H9 (cell line): ENCODE data around the gene ZNF37A. TPM values are rescaled to one million over a fixed set of nuclear protein-coding genes. Genes with fewer than 3 reads are reported as not detected.

Experiments
- DNase-seq: peaks from one replicate; pipeline ENCODE4 v3.0.0-alpha.2; 2017
- H2AFZ ChIP-seq: one replicate; pipeline ENCODE4 v1.6.1; 2013; ENCODE audit warnings: mild to moderate bottlenecking, low read length, control low read depth, moderate library complexity
- H2AK5ac ChIP-seq: 2 replicates; pipeline ENCODE4 v1.6.1; 2013; ENCODE audit warnings: low read length, control low read depth, mixed read lengths; ENCODE audit not compliant: insufficient read length
- H2BK120ac ChIP-seq: one replicate; pipeline ENCODE4 v1.6.1; 2013; ENCODE audit warnings: low read depth, mild to moderate bottlenecking, low read length, control low read depth, inconsistent platforms; ENCODE audit not compliant: poor library complexity, severe bottlenecking
- H2BK12ac ChIP-seq: 2 replicates; pipeline ENCODE4 v1.6.1; 2013; ENCODE audit warnings: low read length, control low read depth, mixed read lengths, low read depth; ENCODE audit not compliant: insufficient read length
- H2BK15ac ChIP-seq: 2 replicates; pipeline ENCODE4 v1.6.1; 2013; ENCODE audit warnings: low read depth, low read length, control low read depth
- H2BK20ac ChIP-seq: one replicate; pipeline ENCODE4 v1.6.1; 2013; ENCODE audit warnings: low read depth, mild to moderate bottlenecking, low read length, control low read depth, inconsistent platforms; ENCODE audit not compliant: poor library complexity, severe bottlenecking
- H2BK5ac ChIP-seq: 2 replicates; pipeline ENCODE4 v1.6.1; 2013; ENCODE audit warnings: low read length, control low read depth, mixed read lengths; ENCODE audit not compliant: insufficient read length
- H3K14ac ChIP-seq: 2 replicates; pipeline ENCODE4 v1.6.1; 2013; ENCODE audit warnings: low read length, control low read depth; ENCODE audit not compliant: insufficient read depth
- H3K18ac ChIP-seq: 2 replicates; pipeline ENCODE4 v1.6.1; 2013; ENCODE audit warnings: low read depth, mild to moderate bottlenecking, mixed read lengths, low read length, control low read depth; ENCODE audit not compliant: insufficient read length
- H3K23ac ChIP-seq: 2 replicates; pipeline ENCODE4 v1.6.1; 2013; ENCODE audit warnings: low read length, control low read depth, mixed read lengths, low read depth; ENCODE audit not compliant: insufficient read length
- H3K23me2 ChIP-seq: 2 replicates; pipeline ENCODE4 v1.6.1; 2013; ENCODE audit warnings: low read depth, mild to moderate bottlenecking, mixed read lengths, low read length, control low read depth; ENCODE audit not compliant: insufficient read length, poor library complexity, severe bottlenecking
- H3K27ac ChIP-seq: 2 replicates; pipeline ENCODE4 v1.5.1; 2013; ENCODE audit warnings: low read length, control low read depth, mixed read lengths, low read depth; ENCODE audit not compliant: insufficient read length
- H3K27me3 ChIP-seq: 2 replicates; pipeline ENCODE4 v1.6.1; 2013; ENCODE audit warnings: low read length, control low read depth, inconsistent platforms; ENCODE audit not compliant: insufficient read depth
- H3K4ac ChIP-seq: 2 replicates; pipeline ENCODE4 v1.6.1; 2013; ENCODE audit warnings: low read depth, mild to moderate bottlenecking, control low read depth, inconsistent platforms, low read length, moderate library complexity
- H3K4me1 ChIP-seq: 2 replicates; pipeline ENCODE4 v1.6.1; 2013; ENCODE audit warnings: low read length, control low read depth, inconsistent platforms; ENCODE audit not compliant: insufficient read depth
- H3K4me2 ChIP-seq: 2 replicates; pipeline ENCODE4 v1.6.1; 2013; ENCODE audit warnings: low read length, control low read depth, mixed read lengths; ENCODE audit not compliant: insufficient read length, insufficient read depth
- H3K56ac ChIP-seq: 2 replicates; pipeline ENCODE4 v1.6.1; 2013; ENCODE audit warnings: low read depth, mild to moderate bottlenecking, mixed read lengths, low read length, control low read depth; ENCODE audit not compliant: insufficient read length
- H3K79me1 ChIP-seq: 2 replicates; pipeline ENCODE4 v1.6.1; 2013; ENCODE audit warnings: low read depth, mild to moderate bottlenecking, moderate library complexity, low read length, control low read depth, inconsistent platforms; ENCODE audit not compliant: insufficient read depth, poor library complexity, severe bottlenecking
- H3K79me2 ChIP-seq: 2 replicates; pipeline ENCODE4 v1.6.1; 2013; ENCODE audit warnings: low read length, control low read depth, inconsistent platforms; ENCODE audit not compliant: insufficient read depth
- H3K9ac ChIP-seq: 2 replicates; pipeline ENCODE4 v1.6.1; 2013; ENCODE audit warnings: low read length, control low read depth, mixed read lengths; ENCODE audit not compliant: insufficient read length; ENCODE audit errors: extremely low read depth
- H3K9me3 ChIP-seq: one replicate; pipeline ENCODE4 v1.6.1; 2013; ENCODE audit warnings: low read depth, low read length, inconsistent platforms; ENCODE audit not compliant: control insufficient read depth
- H3T11ph ChIP-seq: one replicate; pipeline ENCODE4 v1.6.1; 2013; ENCODE audit warnings: mild to moderate bottlenecking, low read length, control low read depth, inconsistent platforms
- H4K20me1 ChIP-seq: one replicate; pipeline ENCODE4 v1.6.1; 2013; ENCODE audit not compliant: control insufficient read depth, insufficient read length, insufficient read depth
- H4K5ac ChIP-seq: 2 replicates; pipeline ENCODE4 v1.6.1; 2013; ENCODE audit warnings: low read depth, mild to moderate bottlenecking, mixed read lengths, low read length, control low read depth; ENCODE audit not compliant: insufficient read length
- H4K8ac ChIP-seq: replicated peaks from 2 replicates; pipeline ENCODE4 v1.6.1; 2013; ENCODE audit warnings: low read length, control low read depth, mixed read lengths, low read depth; ENCODE audit not compliant: insufficient read length
- H4K91ac ChIP-seq: 2 replicates; pipeline ENCODE4 v1.6.1; 2013; ENCODE audit warnings: low read depth, mild to moderate bottlenecking, moderate library complexity, mixed read lengths, low read length, control low read depth; ENCODE audit not compliant: insufficient read length
- H3K27ac Mint-ChIP-seq, 3 experiments: 2 replicates in 2 of 3; 3 replicates in 1 of 3; pipeline ENCODE4 v1.8.0; 2020 to 2021; ENCODE audit warnings: mixed read lengths in 3 of 3, mild to moderate bottlenecking in 1 of 3, moderate library complexity in 1 of 3
- H3K27me3 Mint-ChIP-seq: 2 replicates; pipeline ENCODE4 v1.8.0; 2021; ENCODE audit warnings: low read depth, mild to moderate bottlenecking, moderate library complexity, mixed read lengths
- H3K36me3 Mint-ChIP-seq, 3 experiments: 2 replicates in 2 of 3; 3 replicates in 1 of 3; pipeline ENCODE4 v1.8.0; 2020 to 2021; ENCODE audit warnings: low read depth in 3 of 3, mixed read lengths in 3 of 3; ENCODE audit not compliant: insufficient read depth in 1 of 3
- H3K4me1 Mint-ChIP-seq, 2 experiments: 2 replicates each; pipeline ENCODE4 v1.8.0; 2020; ENCODE audit warnings: mixed read lengths in 2 of 2
- H3K4me3 Mint-ChIP-seq, 2 experiments: 2 replicates in 1 of 2; 3 replicates in 1 of 2; pipeline ENCODE4 v1.8.0; 2020 to 2021; ENCODE audit warnings: mild to moderate bottlenecking in 2 of 2, mixed read lengths in 2 of 2, moderate library complexity in 1 of 2
- H3K9me3 Mint-ChIP-seq, 2 experiments: 2 replicates in 1 of 2; 3 replicates in 1 of 2; pipeline ENCODE4 v1.8.0; 2020; ENCODE audit warnings: mild to moderate bottlenecking in 2 of 2, mixed read lengths in 2 of 2, moderate library complexity in 1 of 2
- WGBS: extraction: QIAGEN DNeasy Blood & Tissue Kit; methylation state at CpG from one replicate; pipeline ENCODE4 v1.1.7; 2013; ENCODE audit warnings: missing lambda C conversion rate, low lambda C conversion rate, mixed read lengths; ENCODE audit not compliant: insufficient read length; ENCODE audit errors: extremely low coverage; 5-methylcytosine and 5-hydroxymethylcytosine counted together
- total RNA-seq: library from RNA; stranded (reverse); gene quantifications from 2 replicates; pipeline ENCODE4 v1.2.1, GENCODE V29; 2021
- TF ChIP-seq, protein P1 (sequence below): fragments of 200-600 bp; sonication (generic); conservative IDR thresholded peaks from 3 replicates; pipeline ENCODE4 v1.8.0; 2021; ENCODE audit warnings: antibody characterized with exemption, mild to moderate bottlenecking

The ZNF37A gene
- total RNA-seq, 1 experiment from 2014 or later: 9.5 TPM

DNA sequence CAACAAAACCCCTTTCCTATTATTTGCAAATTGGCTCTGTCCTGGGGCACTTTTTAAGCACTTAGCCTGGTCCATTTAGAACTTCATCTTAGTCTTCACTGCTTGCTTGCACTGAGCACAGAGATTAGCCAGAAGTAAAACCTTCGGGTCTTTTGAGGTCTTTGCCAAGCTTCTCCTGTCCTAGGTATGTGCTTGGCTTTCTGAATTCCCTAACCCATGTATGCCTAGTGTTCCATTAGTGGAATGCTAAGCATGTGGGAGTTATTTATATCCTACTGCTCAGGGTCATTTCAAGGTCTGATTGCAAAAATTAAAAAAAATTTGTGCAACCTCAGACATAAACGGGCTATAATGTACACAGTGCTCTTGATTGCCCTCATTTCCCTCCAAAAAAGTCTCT lies 18.0 kb downstream of the ZNF37A start:
- Histone ChIP-seq H3K4ac (no peak overlapping the region), H4K8ac (no peak overlapping the region), H3K9me3 (peaks cover 46% of the 10 kb centered on the region), H2BK120ac (no peak overlapping the region), H2BK5ac (no peak overlapping the region), H3K79me2 (no peaks in the 10 kb centered on the region), H2BK12ac (no peak overlapping the region), H2AFZ (no peak overlapping the region), H3K4me2 (no peak overlapping the region), H3K18ac (no peak overlapping the region), H4K20me1 (no peaks in the 10 kb centered on the region), H4K91ac (no peak overlapping the region), H3K27ac (no peak overlapping the region), H3K23me2 (no peaks in the 10 kb centered on the region), H4K5ac (no peak overlapping the region), H3K23ac (no peak overlapping the region), H3T11ph (no peak overlapping the region), H3K27me3 (no peaks in the 10 kb centered on the region), H3K9ac (no peak overlapping the region), H3K4me1 (no peaks in the 10 kb centered on the region), H3K79me1 (no peaks in the 10 kb centered on the region), H3K14ac (no peak overlapping the region), H2AK5ac (no peak overlapping the region), H2BK15ac (no peak overlapping the region), H3K56ac (no peak overlapping the region), H2BK20ac (no peak overlapping the region)
- Mint-ChIP-seq H3K27ac (no peak overlapping the region), H3K27me3 (no peaks in the 10 kb centered on the region; the same call in 1 of the 2 replicates), H3K4me3 (no peak overlapping the region), H3K4me1 (no peaks in the 10 kb centered on the region), H3K36me3 (peaks cover 43 to 65% (median 50%) of the 10 kb centered on the region in 3 experiments), H3K9me3 (peaks cover 90 to 95% of the 10 kb centered on the region in 2 experiments)
- TF ChIP-seq, protein P1, sequence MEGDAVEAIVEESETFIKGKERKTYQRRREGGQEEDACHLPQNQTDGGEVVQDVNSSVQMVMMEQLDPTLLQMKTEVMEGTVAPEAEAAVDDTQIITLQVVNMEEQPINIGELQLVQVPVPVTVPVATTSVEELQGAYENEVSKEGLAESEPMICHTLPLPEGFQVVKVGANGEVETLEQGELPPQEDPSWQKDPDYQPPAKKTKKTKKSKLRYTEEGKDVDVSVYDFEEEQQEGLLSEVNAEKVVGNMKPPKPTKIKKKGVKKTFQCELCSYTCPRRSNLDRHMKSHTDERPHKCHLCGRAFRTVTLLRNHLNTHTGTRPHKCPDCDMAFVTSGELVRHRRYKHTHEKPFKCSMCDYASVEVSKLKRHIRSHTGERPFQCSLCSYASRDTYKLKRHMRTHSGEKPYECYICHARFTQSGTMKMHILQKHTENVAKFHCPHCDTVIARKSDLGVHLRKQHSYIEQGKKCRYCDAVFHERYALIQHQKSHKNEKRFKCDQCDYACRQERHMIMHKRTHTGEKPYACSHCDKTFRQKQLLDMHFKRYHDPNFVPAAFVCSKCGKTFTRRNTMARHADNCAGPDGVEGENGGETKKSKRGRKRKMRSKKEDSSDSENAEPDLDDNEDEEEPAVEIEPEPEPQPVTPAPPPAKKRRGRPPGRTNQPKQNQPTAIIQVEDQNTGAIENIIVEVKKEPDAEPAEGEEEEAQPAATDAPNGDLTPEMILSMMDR: no peak
- no peak for DNase-seq
- WGBS: no CpG with 5 or more reads among the region's 2 CpGs
